ENCODE measurements around the gene UTP11.

The UTP11 gene

GRCh38 chr1:38062361-38063288 is 50.1 kb downstream of the UTP11 start:
- Mint-ChIP-seq H3K36me3 (no peaks in the 10 kb centered on the region), H3K4me1 (peaks cover 7% of the 10 kb centered on the region), H3K27ac (peak overlapping the region; percentile 89), H3K4me3 (peak overlapping the region; percentile 23), H3K9me3 (no peaks in the 10 kb centered on the region)
- ATAC-seq (no peak), DNase-seq (ENCODE audit: low spot score in 2 of 2) (no peak)

- Mint-ChIP-seq H3K9me3 (no peaks in the 10 kb centered on the region), H3K27ac (no peak overlapping the region), H3K4me1 (peaks cover 7% of the 10 kb centered on the region), H3K4me3 (no peak overlapping the region), H3K36me3 (no peaks in the 10 kb centered on the region)
- ATAC-seq (no peak), DNase-seq (ENCODE audit: low spot score in 2 of 2) (no peak)
Measured at GRCh38 chr1:38063616-38064015, 51.1 kb downstream of the UTP11 start.

- H3K27ac Mint-ChIP-seq, result no peak overlapping the region
- no peaks in the 10 kb centered on the region for H3K36me3 Mint-ChIP-seq
- H3K4me3 Mint-ChIP-seq, result no peak overlapping the region
- peaks cover 7% of the 10 kb centered on the region for H3K4me1 Mint-ChIP-seq
- ATAC-seq, result no peak
- no peak for DNase-seq (ENCODE audit: low spot score in 2 of 2)
- H3K9me3 Mint-ChIP-seq, result no peaks in the 10 kb centered on the region
Measured at GRCh38 chr1:38064197-38064903, 51.8 kb downstream of the UTP11 start.

GRCh38 chr1:38068220-38068979 is 55.9 kb downstream of the UTP11 start:
- H3K9me3 Mint-ChIP-seq, result no peaks in the 10 kb centered on the region
- DNase-seq (ENCODE audit: low spot score in 2 of 2), result no peak
- H3K27ac Mint-ChIP-seq, result no peak overlapping the region
- ATAC-seq, result no peak
- H3K4me3 Mint-ChIP-seq, result no peak overlapping the region
- no peaks in the 10 kb centered on the region for H3K36me3 Mint-ChIP-seq
- H3K4me1 Mint-ChIP-seq, result no peaks in the 10 kb centered on the region

- no peaks in the 10 kb centered on the region for H3K4me1 Mint-ChIP-seq
- DNase-seq (ENCODE audit: low spot score in 2 of 2), result no peak
- no peak overlapping the region for H3K27ac Mint-ChIP-seq
- no peak overlapping the region for H3K4me3 Mint-ChIP-seq
- H3K36me3 Mint-ChIP-seq, result no peaks in the 10 kb centered on the region
- ATAC-seq, result no peak
- H3K9me3 Mint-ChIP-seq, result no peaks in the 10 kb centered on the region
Measured at GRCh38 chr1:38068980-38069340, 56.4 kb downstream of the UTP11 start.

- no peak for DNase-seq (ENCODE audit: low spot score in 2 of 2)
- no peak overlapping the region for H3K27ac Mint-ChIP-seq
- H3K36me3 Mint-ChIP-seq, result no peaks in the 10 kb centered on the region
- no peaks in the 10 kb centered on the region for H3K9me3 Mint-ChIP-seq
- peak; percentile 80 for ATAC-seq
- H3K4me3 Mint-ChIP-seq, result no peak overlapping the region
- no peaks in the 10 kb centered on the region for H3K4me1 Mint-ChIP-seq
Measured at GRCh38 chr1:38071312-38072256, 59.0 kb downstream of the UTP11 start.

- H3K27ac Mint-ChIP-seq, result peak overlapping the region; percentile 24
- H3K9me3 Mint-ChIP-seq, result no peaks in the 10 kb centered on the region
- no peaks in the 10 kb centered on the region for H3K4me1 Mint-ChIP-seq
- no peaks in the 10 kb centered on the region for H3K36me3 Mint-ChIP-seq
- no peak for DNase-seq (ENCODE audit: low spot score in 2 of 2)
- H3K4me3 Mint-ChIP-seq, result no peak overlapping the region
- ATAC-seq, result no peak
Measured at GRCh38 chr1:38072858-38073257, 60.3 kb downstream of the UTP11 start.

GRCh38 chr1:38073534-38074301 is 61.2 kb downstream of the UTP11 start:
- ATAC-seq, result no peak
- H3K9me3 Mint-ChIP-seq, result no peaks in the 10 kb centered on the region

GRCh38 chr1:38074302-38074677 is 61.8 kb downstream of the UTP11 start:
- no peaks in the 10 kb centered on the region for H3K36me3 Mint-ChIP-seq
- no peak overlapping the region for H3K4me3 Mint-ChIP-seq
- no peak for ATAC-seq
- H3K27ac Mint-ChIP-seq, result no peak overlapping the region
- no peaks in the 10 kb centered on the region for H3K9me3 Mint-ChIP-seq
- no peaks in the 10 kb centered on the region for H3K4me1 Mint-ChIP-seq
- no peak for DNase-seq (ENCODE audit: low spot score in 2 of 2)

More at GRCh38 chr1:38073534-38074301, 61.2 kb downstream of the UTP11 start:
- H3K36me3 Mint-ChIP-seq, result no peaks in the 10 kb centered on the region
- H3K27ac Mint-ChIP-seq, result no peak overlapping the region
- H3K4me1 Mint-ChIP-seq, result no peaks in the 10 kb centered on the region
- no peak overlapping the region for H3K4me3 Mint-ChIP-seq
- DNase-seq (ENCODE audit: low spot score in 2 of 2), result no peak
